ENCODE measurements around the gene LRRC57. TPM values are rescaled to one million over a fixed set of nuclear protein-coding genes. Genes with fewer than 3 reads are reported as not detected.
A peak's percentile ranks its signal among the peaks of the same experiment; 100 is the strongest.

The LRRC57 gene
- total and polyA plus RNA-seq, 2 of the 8 experiments (the other 6 are each of a cell fraction or from before 2014, with no cell fraction given) = 5.0 to 12.7 TPM

- Histone ChIP-seq H3K27ac (ENCODE audit: low read depth, low read length) (no peak overlapping the region), H3K4ac (replicated peaks; ENCODE audit: insufficient read length, low read depth, low read length) (no peak overlapping the region), H2AK5ac (ENCODE audit: low read depth, low read length) (no peak overlapping the region), H4K5ac (ENCODE audit: insufficient read length, low read depth, low read length) (no peak overlapping the region), H4K91ac (replicated peaks; ENCODE audit: insufficient read length, low read length) (no peak overlapping the region), H2BK20ac (ENCODE audit: low read length) (no peak overlapping the region), H3K9me3 (ENCODE audit: insufficient read depth in 2 of 2, low read depth in 1 of 2, low read length in 1 of 2) (no peaks in the 10 kb centered on the region), H3K4me1 (replicated peaks in 1 of 4; ENCODE audit: control insufficient read depth in 3 of 4, insufficient read depth in 4 of 4, low read length in 3 of 4) (peaks cover 0 to 3% (median under 1%) of the 10 kb centered on the region in 4 experiments; a peak in 4 of 7 replicates), H3K56ac (replicated peaks; ENCODE audit: insufficient read length, low read depth, low read length) (no peak overlapping the region), H2BK120ac (replicated peaks; ENCODE audit: low read depth, low read length) (no peak overlapping the region), H2BK12ac (ENCODE audit: low read depth, low read length) (no peak overlapping the region), H3K27me3 (replicated peaks in 1 of 4; ENCODE audit: control insufficient read depth in 3 of 4, extremely low read depth in 1 of 4, insufficient read depth in 3 of 4, low read length in 3 of 4) (no peaks in the 10 kb centered on the region), H3K79me1 (ENCODE audit: low read depth, low read length) (no peaks in the 10 kb centered on the region; the same call in 1 of the 2 replicates), H3K23me2 (ENCODE audit: low read depth, low read length) (peaks cover 7% of the 10 kb centered on the region; the same call in 1 of the 2 replicates), H3K36me3 (ENCODE audit: control insufficient read depth in 2 of 4, insufficient read depth in 4 of 4, low read length in 3 of 4) (no peaks in the 10 kb centered on the region), H2AFZ (ENCODE audit: low read length) (no peak overlapping the region), H3K9ac (replicated peaks in 1 of 4; ENCODE audit: extremely low read depth in 1 of 4, low read depth in 3 of 4, low read length in 3 of 4) (no peak overlapping the region; a peak in 1 of 7 replicates), H4K8ac (ENCODE audit: extremely low read depth, insufficient read depth, low read length) (no peak overlapping the region), H2BK15ac (ENCODE audit: low read length) (no peak overlapping the region), H3K4me2 (ENCODE audit: insufficient read depth in 1 of 2, low read depth in 2 of 2, low read length in 2 of 2) (peak overlapping the region in 1 of 2 experiments; percentile 20; a peak in 1 of 4 replicates), H3K18ac (ENCODE audit: extremely low read depth, low read length) (no peak overlapping the region; the same call in 1 of the 2 replicates), H3K79me2 (ENCODE audit: control insufficient read depth in 1 of 2, insufficient read depth in 2 of 2, low read length in 2 of 2) (peaks cover 0 to 71% of the 10 kb centered on the region in 2 experiments; a peak in 3 of 4 replicates), H3K4me3 (ENCODE audit: extremely low read depth in 1 of 4, insufficient read depth in 2 of 4, low read depth in 3 of 4, low read length in 4 of 4) (no peak overlapping the region; a peak in 1 of 8 replicates), H4K20me1 (replicated peaks in 1 of 2; ENCODE audit: control insufficient read depth in 1 of 2, insufficient read depth in 2 of 2, low read length in 2 of 2) (peaks cover 0 to 1% of the 10 kb centered on the region in 2 experiments), H2BK5ac (ENCODE audit: low read depth, low read length) (no peak overlapping the region), H3K14ac (ENCODE audit: insufficient read length) (no peak overlapping the region), H3K23ac (ENCODE audit: insufficient read length) (no peak overlapping the region)
- no peak for FAIRE-seq
- ChIA-PET POLR2A (ENCODE audit: partially characterized antibody) (interaction anchor here (0.6 kb wide), 1 partner anchor 70 kb away, joined by 3 read pairs; no protein-coding TSS in a partner anchor), CTCF (ENCODE audit: partially characterized antibody) (interaction anchor here (0.7 to 1.4 kb wide), 3 partner anchors 9 to 138 kb away, joined by 3 to 4 read pairs (median 3); partner anchors contain the start of gene ZNF106)
- DNase-seq (ENCODE audit: low read depth in 1 of 2, low spot score in 2 of 2) = no peak
- 85% methylated on average over 12 of the region's 12 CpGs; no CpG with 5 or more reads in 1 of the 2 experiments for WGBS, 2 experiments (ENCODE audit: extremely low coverage in 1 of 2, insufficient coverage in 1 of 2, insufficient read length in 1 of 2, insufficient replicate concordance in 2 of 2, low coverage in 1 of 2, low lambda C conversion rate in 2 of 2, missing lambda C conversion rate in 1 of 2)
These were observed 48.6 kb downstream of the LRRC57 start for GRCh38 chr15:42499858-42500609.
